ENCODE data around the gene ACTL6B.

DNA sequence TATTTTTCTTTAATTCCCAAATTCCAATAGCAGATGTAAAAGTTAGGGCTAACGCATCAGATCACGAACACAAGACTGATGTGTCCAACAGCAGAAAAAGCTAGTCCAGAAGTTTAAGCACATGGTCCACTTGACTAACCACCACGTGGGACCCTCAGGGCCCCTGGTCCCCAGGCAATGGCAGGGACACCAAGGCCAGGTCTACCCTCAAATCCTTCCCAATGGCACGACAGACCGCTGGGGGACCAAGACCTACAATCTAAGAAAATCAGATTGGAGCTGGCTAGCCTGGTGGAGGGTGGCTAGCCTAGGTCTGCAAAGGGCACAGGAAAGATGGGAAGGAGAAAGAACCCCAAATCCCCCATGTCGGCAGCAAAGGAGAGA is 36.3 kb upstream of the ACTL6B start:
- TF ChIP-seq CTCF (IDR thresholded peaks at IDR 0.05) (no peak), MAX (CRISPR knock-in tag; IDR thresholded peaks at IDR 0.05) (no peak), ESRRA (CRISPR knock-in tag; IDR thresholded peaks at IDR 0.05; ENCODE audit: borderline replicate concordance) (no peak), ATF1 (CRISPR knock-in tag; IDR thresholded peaks at IDR 0.05) (no peak), ZNF423 (CRISPR knock-in tag; IDR thresholded peaks at IDR 0.05) (no peak), CREB1 (CRISPR knock-in tag; IDR thresholded peaks at IDR 0.05) (no peak)
